Aorta (tissue), 5 donors: ENCODE results near the gene MYCBP2. TPM values are rescaled to one million over a fixed set of nuclear protein-coding genes. Genes with fewer than 3 reads are reported as not detected.

Experiments used
- ATAC-seq: fragments of 200-7000 bp; cut with Tn5 transposase; one replicate; pipeline ENCODE4 v1.9.1; 2022; ENCODE audit warnings: moderate library complexity; ENCODE audit not compliant: low FRiP score
- DNase-seq, 2 donors: peaks; one replicate each; pipeline ENCODE4 v3.0.0-alpha.2; 2020
- H3K27ac ChIP-seq, 2 donors: one replicate each; pipeline ENCODE4 v1.5.1; 2013; ENCODE audit warnings: low read length in 2 of 2, mild to moderate bottlenecking in 2 of 2, moderate library complexity in 2 of 2, control low read depth in 1 of 2, inconsistent platforms in 1 of 2, low read depth in 1 of 2
- H3K27me3 ChIP-seq, 2 donors: one replicate each; pipeline ENCODE4 v1.6.1; 2013; ENCODE audit warnings: control low read depth in 1 of 2, low read length in 1 of 2, mild to moderate bottlenecking in 1 of 2, moderate library complexity in 1 of 2; ENCODE audit not compliant: insufficient read depth in 2 of 2, control insufficient read depth in 1 of 2
- H3K36me3 ChIP-seq, 2 donors: one replicate each; pipeline ENCODE4 v1.6.1; 2013; ENCODE audit warnings: control low read depth in 1 of 2, low read length in 1 of 2, mild to moderate bottlenecking in 1 of 2; ENCODE audit not compliant: insufficient read depth in 2 of 2, control insufficient read depth in 1 of 2
- H3K4me1 ChIP-seq, 2 donors: one replicate each; pipeline ENCODE4 v1.6.1; 2013; ENCODE audit warnings: low read length in 2 of 2, control low read depth in 1 of 2, mild to moderate bottlenecking in 1 of 2, moderate library complexity in 1 of 2; ENCODE audit not compliant: insufficient read depth in 2 of 2, control insufficient read depth in 1 of 2
- H3K4me3 ChIP-seq, 2 donors: one replicate each; pipeline ENCODE4 v1.5.1; 2013; ENCODE audit warnings: low read length in 2 of 2, control low read depth in 1 of 2, mild to moderate bottlenecking in 1 of 2
- H3K9me3 ChIP-seq: one replicate; pipeline ENCODE4 v1.6.1; 2013; ENCODE audit warnings: mild to moderate bottlenecking, low read length; ENCODE audit not compliant: control insufficient read depth
- WGBS, 2 donors: extraction: QIAGEN DNeasy Blood & Tissue Kit; methylation state at CpG; one replicate each; pipeline ENCODE4 v1.1.7; 2013; 5-methylcytosine and 5-hydroxymethylcytosine counted together
- intact Hi-C, 2 donors: fragments of 100-400 bp; cut with DNase I; formaldehyde crosslinking; loops; one replicate each; pipeline versions ENCODE4 v1.14.2 to v1.15.0; 2022
- long read RNA-seq, 2 donors: library from polyadenylated mRNA; unstranded; transcript quantifications; one replicate each; pipeline ENCODE4 v2.0.0, GENCODE V29; 2020 to 2021
- polyA plus RNA-seq, 2 donors: library from polyadenylated mRNA; stranded (reverse); fragments of 200-250 nt; gene quantifications; one replicate each; pipeline ENCODE4 v1.2.3, GENCODE V29; 2013
- total RNA-seq, 2 donors: library from RNA; stranded (reverse); fragmentation: NEBNext Ultra II Directional; extraction: Animal tissue kit (Norgen Biotek cat#: 25700); gene quantifications; one replicate each; pipeline ENCODE4 v1.2.1, GENCODE V29; 2021
- donor health status: healthy with polysubstance abuse.
- donor health status: Bipolar disorder and iron deficiency.
- donor health status: DM: no; HTN: no; CAD: no.
- donor health status: DM: no; HTN: no; CAD: no.
- donor health status: DM: yes; HTN: yes; CAD: no.

Gene MYCBP2, protein sequence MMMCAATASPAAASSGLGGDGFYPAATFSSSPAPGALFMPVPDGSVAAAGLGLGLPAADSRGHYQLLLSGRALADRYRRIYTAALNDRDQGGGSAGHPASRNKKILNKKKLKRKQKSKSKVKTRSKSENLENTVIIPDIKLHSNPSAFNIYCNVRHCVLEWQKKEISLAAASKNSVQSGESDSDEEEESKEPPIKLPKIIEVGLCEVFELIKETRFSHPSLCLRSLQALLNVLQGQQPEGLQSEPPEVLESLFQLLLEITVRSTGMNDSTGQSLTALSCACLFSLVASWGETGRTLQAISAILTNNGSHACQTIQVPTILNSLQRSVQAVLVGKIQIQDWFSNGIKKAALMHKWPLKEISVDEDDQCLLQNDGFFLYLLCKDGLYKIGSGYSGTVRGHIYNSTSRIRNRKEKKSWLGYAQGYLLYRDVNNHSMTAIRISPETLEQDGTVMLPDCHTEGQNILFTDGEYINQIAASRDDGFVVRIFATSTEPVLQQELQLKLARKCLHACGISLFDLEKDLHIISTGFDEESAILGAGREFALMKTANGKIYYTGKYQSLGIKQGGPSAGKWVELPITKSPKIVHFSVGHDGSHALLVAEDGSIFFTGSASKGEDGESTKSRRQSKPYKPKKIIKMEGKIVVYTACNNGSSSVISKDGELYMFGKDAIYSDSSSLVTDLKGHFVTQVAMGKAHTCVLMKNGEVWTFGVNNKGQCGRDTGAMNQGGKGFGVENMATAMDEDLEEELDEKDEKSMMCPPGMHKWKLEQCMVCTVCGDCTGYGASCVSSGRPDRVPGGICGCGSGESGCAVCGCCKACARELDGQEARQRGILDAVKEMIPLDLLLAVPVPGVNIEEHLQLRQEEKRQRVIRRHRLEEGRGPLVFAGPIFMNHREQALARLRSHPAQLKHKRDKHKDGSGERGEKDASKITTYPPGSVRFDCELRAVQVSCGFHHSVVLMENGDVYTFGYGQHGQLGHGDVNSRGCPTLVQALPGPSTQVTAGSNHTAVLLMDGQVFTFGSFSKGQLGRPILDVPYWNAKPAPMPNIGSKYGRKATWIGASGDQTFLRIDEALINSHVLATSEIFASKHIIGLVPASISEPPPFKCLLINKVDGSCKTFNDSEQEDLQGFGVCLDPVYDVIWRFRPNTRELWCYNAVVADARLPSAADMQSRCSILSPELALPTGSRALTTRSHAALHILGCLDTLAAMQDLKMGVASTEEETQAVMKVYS (N-terminal part only)
- 100 to 1,000 TPM; 149 to 166 TPM for total RNA-seq
- 10 to 100 TPM in 1 of 2 donors, 1 to 10 TPM in 1; 8.1 to 43.2 TPM for polyA plus RNA-seq
- long read RNA-seq, donor 1, partial matches to known transcripts = 62 of 91 reads
- long read RNA-seq, donor 1, other reads (novel, unspliced or antisense) = 28 of 91 reads
- long read RNA-seq, donor 2, partial matches to known transcripts = 24 of 44 reads
- long read RNA-seq, donor 2, other reads (novel, unspliced or antisense) = 17 of 44 reads

- DNase-seq (peak; percentile 98), ATAC-seq (peak; percentile 97)
- no peaks in the 10 kb centered on the region for H3K9me3 ChIP-seq
- peak within 1 kb of the TSS in 1 of 2 donors; percentile 25 for H3K27ac ChIP-seq
- intact Hi-C loops = loop anchor here (5.0 to 10.0 kb wide), 4 partner anchors 60 to 1780 kb away; partner anchors contain the start of genes FBXL3 (in 2 of the 2) and UCHL3 (in 1 of the 2)
- H3K4me3 ChIP-seq = peak within 1 kb of the TSS; percentile 41 to 71
- 2% methylated on average over 17 to 35 of the region's 35 CpGs for WGBS, 2 donors
- H3K36me3 ChIP-seq = no peaks in the 10 kb centered on the region
- H3K4me1 ChIP-seq = peaks cover 0 to 8% of the 10 kb centered on the region in 2 donors
- H3K27me3 ChIP-seq = no peaks in the 10 kb centered on the region
Observed at GRCh38 chr13:77326905-77327604, at the start of gene MYCBP2. TSS of gene MYCBP2 (minus strand) at chr13:77327094. CDS start at chr13:77326775, 319 bp downstream.

DNA sequence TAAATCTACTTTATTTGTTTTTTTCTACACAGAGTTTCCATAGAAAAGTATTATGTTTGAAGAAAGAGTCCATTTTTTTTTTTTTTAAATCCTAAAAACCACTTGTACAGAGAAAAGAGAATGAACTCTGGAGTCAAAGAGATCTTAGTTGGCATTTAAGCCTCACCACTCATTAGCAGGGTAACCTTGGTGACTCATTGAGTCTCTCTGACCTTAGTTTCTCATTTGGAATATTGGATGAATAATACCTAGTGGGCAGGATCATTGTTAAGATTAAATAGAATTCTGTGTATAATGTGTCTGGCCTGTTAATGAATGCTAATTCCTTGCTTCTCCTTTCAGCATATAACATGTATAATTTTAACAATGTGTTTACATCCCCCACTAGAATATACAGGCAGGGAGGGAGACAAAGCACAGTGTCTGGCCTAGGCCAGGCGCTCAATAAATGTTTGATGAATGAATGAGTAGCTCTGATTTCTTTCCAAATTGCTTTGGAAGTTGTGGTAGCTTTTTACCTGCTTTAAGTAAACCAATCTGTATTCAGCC lies 48.7 kb upstream of the MYCBP2 start:
- no peaks in the 10 kb centered on the region for H3K36me3 ChIP-seq
- intact Hi-C loops = no loop called here
- ATAC-seq (no peak), DNase-seq (no peak)
- no peaks in the 10 kb centered on the region for H3K9me3 ChIP-seq
- WGBS, 2 donors = 86 to 89% methylated on average over 1 of the region's 1 CpG
- H3K4me1 ChIP-seq = no peaks in the 10 kb centered on the region
- H3K27me3 ChIP-seq = no peaks in the 10 kb centered on the region
- H3K27ac ChIP-seq = no peak overlapping the region
- H3K4me3 ChIP-seq = no peak overlapping the region

DNA sequence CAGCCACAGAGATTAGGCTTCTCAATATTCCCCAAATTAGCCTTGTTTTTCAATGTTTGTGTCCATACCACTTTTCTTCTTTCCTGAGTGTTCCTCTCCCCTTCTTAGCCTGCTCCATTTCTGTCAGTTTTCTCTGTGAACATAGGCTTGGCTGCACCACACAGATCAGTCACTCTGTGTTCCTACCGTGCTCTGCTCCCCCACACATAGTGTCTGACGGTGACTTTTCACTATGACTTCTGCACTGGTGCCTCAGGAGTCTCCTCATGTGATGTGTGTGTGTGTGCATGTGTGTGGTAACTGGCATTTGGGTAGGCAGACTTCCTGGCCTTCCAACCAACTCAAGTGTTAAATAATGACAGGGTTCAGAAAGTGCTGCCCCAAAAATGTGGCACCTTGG lies 47.9 kb upstream of the MYCBP2 start:
- WGBS, 2 donors = 41 to 56% methylated on average over 2 of the region's 2 CpGs
- Histone ChIP-seq H3K27ac (no peak overlapping the region), H3K4me3 (no peak overlapping the region), H3K36me3 (no peaks in the 10 kb centered on the region), H3K9me3 (no peaks in the 10 kb centered on the region), H3K4me1 (no peaks in the 10 kb centered on the region), H3K27me3 (no peaks in the 10 kb centered on the region)
- intact Hi-C loops = no loop called here
- DNase-seq (no peak), ATAC-seq (no peak)

GRCh38 chr13:77374339-77374738 lies 47.4 kb upstream of the MYCBP2 start:
- H3K9me3 ChIP-seq = no peaks in the 10 kb centered on the region
- no peak overlapping the region for H3K27ac ChIP-seq
- ATAC-seq (no peak), DNase-seq (no peak)
- intact Hi-C loops = no loop called here
- WGBS, 2 donors = 26 to 49% methylated on average over 1 of the region's 1 CpG
- H3K36me3 ChIP-seq = no peaks in the 10 kb centered on the region
- H3K4me3 ChIP-seq = no peak overlapping the region
- H3K4me1 ChIP-seq = no peaks in the 10 kb centered on the region
- H3K27me3 ChIP-seq = no peaks in the 10 kb centered on the region

GRCh38 chr13:77373502-77373901 lies 46.6 kb upstream of the MYCBP2 start:
- Histone ChIP-seq H3K9me3 (no peaks in the 10 kb centered on the region), H3K4me3 (no peak overlapping the region), H3K27me3 (no peaks in the 10 kb centered on the region), H3K27ac (no peak overlapping the region), H3K36me3 (no peaks in the 10 kb centered on the region), H3K4me1 (no peaks in the 10 kb centered on the region)
- 64 to 73% methylated on average over 1 of the region's 1 CpG for WGBS, 2 donors
- no peak for DNase-seq
- ATAC-seq = no peak
- intact Hi-C loops = no loop called here

GRCh38 chr13:77372275-77372674 lies 45.4 kb upstream of the MYCBP2 start:
- no peak for DNase-seq
- Histone ChIP-seq H3K27ac (no peak overlapping the region), H3K27me3 (no peaks in the 10 kb centered on the region), H3K4me3 (no peak overlapping the region), H3K9me3 (no peaks in the 10 kb centered on the region), H3K4me1 (no peaks in the 10 kb centered on the region), H3K36me3 (no peaks in the 10 kb centered on the region)
- intact Hi-C loops = no loop called here
- ATAC-seq = no peak
- WGBS, 2 donors = 83 to 94% methylated on average over 1 of the region's 1 CpG

DNA sequence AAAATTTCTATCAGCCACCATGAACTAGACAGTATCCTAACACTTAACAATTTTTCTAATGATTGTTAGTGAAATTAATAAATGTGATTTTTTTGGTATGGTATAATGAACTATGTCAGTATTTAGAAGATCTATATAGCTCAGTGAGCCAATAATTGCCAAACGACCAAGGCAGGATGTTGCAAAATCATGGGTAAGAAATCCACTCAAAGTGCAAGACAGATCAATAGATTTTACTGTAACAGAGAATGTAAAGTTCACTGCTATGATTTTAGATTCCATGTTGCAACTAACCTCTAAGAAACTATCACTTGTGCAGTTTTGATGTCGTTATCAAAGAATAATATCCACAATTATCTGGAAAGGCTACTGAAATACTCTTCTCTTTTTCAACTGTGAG lies 44.0 kb upstream of the MYCBP2 start:
- no peaks in the 10 kb centered on the region for H3K27me3 ChIP-seq
- no peak overlapping the region for H3K4me3 ChIP-seq
- intact Hi-C loops = no loop called here
- H3K36me3 ChIP-seq = no peaks in the 10 kb centered on the region
- no peak for DNase-seq
- H3K4me1 ChIP-seq = no peaks in the 10 kb centered on the region
- H3K9me3 ChIP-seq = no peaks in the 10 kb centered on the region
- 69 to 78% methylated on average over 2 of the region's 2 CpGs for WGBS, 2 donors
- no peak overlapping the region for H3K27ac ChIP-seq
- no peak for ATAC-seq
